GM18508 (cell line): ENCODE data around the gene CYP26B1.

Experiments used
- ATAC-seq: cut with Tn5 transposase; IDR thresholded peaks from one replicate; pipeline ENCODE4 v1.9.1; 2021; ENCODE audit warnings: moderate number of reproducible peaks; ENCODE audit not compliant: insufficient read depth, unreplicated experiment

The CYP26B1 gene

GRCh38 chr2:72131916-72132841, 15.5 kb downstream of the CYP26B1 start:
- ATAC-seq = no peak

GRCh38 chr2:72131371-72131891, 16.2 kb downstream of the CYP26B1 start:
- no peak for ATAC-seq

GRCh38 chr2:72130659-72131360, 16.9 kb downstream of the CYP26B1 start:
- no peak for ATAC-seq

GRCh38 chr2:72129681-72130340, 17.9 kb downstream of the CYP26B1 start:
- no peak for ATAC-seq

GRCh38 chr2:72128843-72129227, 18.8 kb downstream of the CYP26B1 start:
- no peak for ATAC-seq

GRCh38 chr2:72128059-72128842, 19.4 kb downstream of the CYP26B1 start:
- ATAC-seq = no peak

- ATAC-seq = no peak
These were observed 20.1 kb downstream of the CYP26B1 start for GRCh38 chr2:72127401-72128058.

- ATAC-seq = no peak
These were observed 21.2 kb downstream of the CYP26B1 start for GRCh38 chr2:72126186-72127100.

- no peak for ATAC-seq
These were observed 23.3 kb downstream of the CYP26B1 start for GRCh38 chr2:72124376-72124775.

- ATAC-seq = no peak
These were observed 26.5 kb downstream of the CYP26B1 start for GRCh38 chr2:72121153-72121552.

GRCh38 chr2:72118951-72119350, 28.7 kb downstream of the CYP26B1 start:
- no peak for ATAC-seq

GRCh38 chr2:72118386-72118785, 29.3 kb downstream of the CYP26B1 start:
- ATAC-seq = no peak

- no peak for ATAC-seq
These were observed 29.9 kb downstream of the CYP26B1 start for GRCh38 chr2:72117718-72118117.

- ATAC-seq = no peak
These were observed 30.6 kb downstream of the CYP26B1 start for GRCh38 chr2:72117029-72117428.

- no peak for ATAC-seq
These were observed 31.6 kb downstream of the CYP26B1 start for GRCh38 chr2:72116081-72116533.

- ATAC-seq = no peak
These were observed 32.3 kb downstream of the CYP26B1 start for GRCh38 chr2:72115110-72116080.

GRCh38 chr2:72114693-72115051, 33.0 kb downstream of the CYP26B1 start:
- no peak for ATAC-seq
